ENCODE measurements around the gene VAV3. TPM values are rescaled to one million over a fixed set of nuclear protein-coding genes. Genes with fewer than 3 reads are reported as not detected.

Gene VAV3
- polyA plus RNA-seq, 1 experiment, result not detected

GRCh38 chr1:107590900-107591622 is 373.9 kb downstream of the VAV3 start:
- ChIA-PET CTCF (no interaction called here), POLR2A (no interaction called here)
- no peak for DNase-seq (ENCODE audit: low read depth)
- H3K4me3 ChIP-seq (ENCODE audit: low read depth, low read length), result no peak overlapping the region
- no peaks in the 10 kb centered on the region for H3K36me3 ChIP-seq (ENCODE audit: control insufficient read depth, insufficient read depth, low read length)
- no peaks in the 10 kb centered on the region for H3K27me3 ChIP-seq (ENCODE audit: control insufficient read depth, insufficient read depth, low read length)
- no peak for TF ChIP-seq CTCF (IDR thresholded peaks at IDR 0.05; ENCODE audit: insufficient read depth, low read depth, low read length)

GRCh38 chr1:107590087-107590486 is 374.9 kb downstream of the VAV3 start:
- Histone ChIP-seq H3K4me3 (ENCODE audit: low read depth, low read length) (no peak overlapping the region), H3K27me3 (ENCODE audit: control insufficient read depth, insufficient read depth, low read length) (no peaks in the 10 kb centered on the region), H3K36me3 (ENCODE audit: control insufficient read depth, insufficient read depth, low read length) (no peaks in the 10 kb centered on the region)
- no peak for DNase-seq (ENCODE audit: low read depth)
- TF ChIP-seq CTCF (IDR thresholded peaks at IDR 0.05; ENCODE audit: insufficient read depth, low read depth, low read length), result no peak
- ChIA-PET POLR2A (no interaction called here), CTCF (no interaction called here)

GRCh38 chr1:107588321-107588720 is 376.7 kb downstream of the VAV3 start:
- Histone ChIP-seq H3K27me3 (ENCODE audit: control insufficient read depth, insufficient read depth, low read length) (no peaks in the 10 kb centered on the region), H3K36me3 (ENCODE audit: control insufficient read depth, insufficient read depth, low read length) (no peaks in the 10 kb centered on the region), H3K4me3 (ENCODE audit: low read depth, low read length) (no peak overlapping the region)
- POLR2A ChIA-PET, result no interaction called here
- DNase-seq (ENCODE audit: low read depth), result no peak
- CTCF ChIA-PET, result no interaction called here
- TF ChIP-seq CTCF (IDR thresholded peaks at IDR 0.05; ENCODE audit: insufficient read depth, low read depth, low read length), result no peak

GRCh38 chr1:107575226-107575625 is 389.8 kb downstream of the VAV3 start:
- ChIA-PET POLR2A (no interaction called here), CTCF (no interaction called here)
- Histone ChIP-seq H3K36me3 (ENCODE audit: control insufficient read depth, insufficient read depth, low read length) (no peaks in the 10 kb centered on the region), H3K27me3 (ENCODE audit: control insufficient read depth, insufficient read depth, low read length) (peaks cover 2% of the 10 kb centered on the region), H3K4me3 (ENCODE audit: low read depth, low read length) (no peak overlapping the region)
- no peak for DNase-seq (ENCODE audit: low read depth)
- TF ChIP-seq CTCF (IDR thresholded peaks at IDR 0.05; ENCODE audit: insufficient read depth, low read depth, low read length), result no peak

- H3K36me3 ChIP-seq (ENCODE audit: control insufficient read depth, insufficient read depth, low read length), result no peaks in the 10 kb centered on the region
- no peak for TF ChIP-seq CTCF (IDR thresholded peaks at IDR 0.05; ENCODE audit: insufficient read depth, low read depth, low read length)
- ChIA-PET CTCF (no interaction called here), POLR2A (no interaction called here)
- H3K27me3 ChIP-seq (ENCODE audit: control insufficient read depth, insufficient read depth, low read length), result peaks cover 2% of the 10 kb centered on the region
- H3K4me3 ChIP-seq (ENCODE audit: low read depth, low read length), result no peak overlapping the region
- DNase-seq (ENCODE audit: low read depth), result no peak
Observed at GRCh38 chr1:107574044-107574443, 390.9 kb downstream of the VAV3 start.

Data from BJ (cell line).